NT2/D1 (cell line): ENCODE measurements around the gene SCAMP1.

Experiments
- DNase-seq: peaks from one replicate; pipeline ENCODE4 v3.0.0-alpha.2; 2011; ENCODE audit warnings: low read depth, low spot score
- H3K27me3 ChIP-seq: 2 replicates; pipeline ENCODE4 v1.6.0; 2011; ENCODE audit warnings: mild to moderate bottlenecking; ENCODE audit not compliant: insufficient read length, insufficient read depth
- H3K36me3 ChIP-seq: 2 replicates; pipeline ENCODE4 v1.6.1; 2011; ENCODE audit warnings: mild to moderate bottlenecking, low read length, mixed read lengths; ENCODE audit not compliant: insufficient read depth, insufficient read length
- H3K4me1 ChIP-seq: 2 replicates; pipeline ENCODE4 v1.5.1; 2011; ENCODE audit not compliant: insufficient read depth, insufficient read length
- H3K4me3 ChIP-seq: 2 replicates; pipeline ENCODE4 v1.5.1; 2011; ENCODE audit warnings: low read depth; ENCODE audit not compliant: insufficient read length
- H3K9ac ChIP-seq: 2 replicates; pipeline ENCODE4 v1.6.0; 2011; ENCODE audit warnings: low read depth; ENCODE audit not compliant: insufficient read length
- H3K9me3 ChIP-seq: 2 replicates; pipeline ENCODE4 v1.5.1; 2011; ENCODE audit warnings: mild to moderate bottlenecking, low read length; ENCODE audit not compliant: insufficient read depth
- SUZ12 ChIP-seq: IDR thresholded peaks from 2 replicates; pipeline ENCODE4 v1.6.1; 2011; ENCODE audit not compliant: insufficient read length, insufficient read depth; ENCODE audit errors: extremely low read depth
- YY1 ChIP-seq: IDR thresholded peaks from 2 replicates; pipeline ENCODE4 v1.6.1; 2011; ENCODE audit not compliant: insufficient read length, insufficient read depth
- ZNF274 ChIP-seq: IDR thresholded peaks from 2 replicates; pipeline ENCODE4 v1.6.1; 2011; ENCODE audit warnings: mild to moderate bottlenecking, low read depth, low read length

SCAMP1 gene

GRCh38 chr5:78467752-78468357 lies 107.4 kb downstream of the SCAMP1 start:
- H3K9ac ChIP-seq: no peak overlapping the region
- DNase-seq: no peak
- no peak for TF ChIP-seq SUZ12
- no peak for TF ChIP-seq ZNF274
- no peak for TF ChIP-seq YY1
- H3K9me3 ChIP-seq: no peaks in the 10 kb centered on the region
- no peaks in the 10 kb centered on the region for H3K4me1 ChIP-seq
- H3K36me3 ChIP-seq: no peaks in the 10 kb centered on the region
- no peaks in the 10 kb centered on the region for H3K27me3 ChIP-seq
- no peak overlapping the region for H3K4me3 ChIP-seq

- no peak for DNase-seq
- Histone ChIP-seq H3K27me3 (no peaks in the 10 kb centered on the region), H3K4me3 (no peak overlapping the region), H3K9ac (no peak overlapping the region), H3K4me1 (no peaks in the 10 kb centered on the region), H3K36me3 (no peaks in the 10 kb centered on the region), H3K9me3 (no peaks in the 10 kb centered on the region)
- TF ChIP-seq ZNF274 (no peak), SUZ12 (no peak), YY1 (no peak)
These were observed 111.5 kb downstream of the SCAMP1 start for GRCh38 chr5:78471896-78472295.

GRCh38 chr5:78472469-78473106 lies 112.2 kb downstream of the SCAMP1 start:
- H3K4me1 ChIP-seq: no peaks in the 10 kb centered on the region
- no peak overlapping the region for H3K9ac ChIP-seq
- no peaks in the 10 kb centered on the region for H3K9me3 ChIP-seq
- no peak overlapping the region for H3K4me3 ChIP-seq
- TF ChIP-seq YY1 (no peak), SUZ12 (no peak), ZNF274 (no peak)
- DNase-seq: no peak
- no peaks in the 10 kb centered on the region for H3K36me3 ChIP-seq
- no peaks in the 10 kb centered on the region for H3K27me3 ChIP-seq

- Histone ChIP-seq H3K9me3 (no peaks in the 10 kb centered on the region), H3K27me3 (no peaks in the 10 kb centered on the region), H3K36me3 (no peaks in the 10 kb centered on the region), H3K4me1 (no peaks in the 10 kb centered on the region), H3K4me3 (no peak overlapping the region), H3K9ac (no peak overlapping the region)
- no peak for TF ChIP-seq ZNF274
- TF ChIP-seq YY1: no peak
- TF ChIP-seq SUZ12: no peak
- DNase-seq: no peak
These were observed 113.3 kb downstream of the SCAMP1 start for GRCh38 chr5:78473751-78474150.

GRCh38 chr5:78475370-78475769 lies 115.0 kb downstream of the SCAMP1 start:
- Histone ChIP-seq H3K9ac (no peak overlapping the region), H3K36me3 (no peaks in the 10 kb centered on the region), H3K9me3 (no peaks in the 10 kb centered on the region), H3K4me1 (no peaks in the 10 kb centered on the region), H3K27me3 (no peaks in the 10 kb centered on the region), H3K4me3 (no peak overlapping the region)
- no peak for DNase-seq
- no peak for TF ChIP-seq SUZ12

GRCh38 chr5:78476795-78477194 lies 116.4 kb downstream of the SCAMP1 start:
- TF ChIP-seq SUZ12 (no peak), YY1 (no peak), ZNF274 (no peak)

GRCh38 chr5:78482948-78483347 lies 122.5 kb downstream of the SCAMP1 start:
- H3K4me1 ChIP-seq: no peaks in the 10 kb centered on the region
- peaks cover 16% of the 10 kb centered on the region for H3K36me3 ChIP-seq
- no peak overlapping the region for H3K9ac ChIP-seq
- DNase-seq: no peak
- H3K9me3 ChIP-seq: no peaks in the 10 kb centered on the region
- no peaks in the 10 kb centered on the region for H3K27me3 ChIP-seq
- TF ChIP-seq YY1 (no peak), ZNF274 (no peak), SUZ12 (no peak)
- H3K4me3 ChIP-seq: no peak overlapping the region

More at GRCh38 chr5:78476795-78477194, 116.4 kb downstream of the SCAMP1 start:
- no peak for DNase-seq
- H3K9ac ChIP-seq: no peak overlapping the region
- H3K4me3 ChIP-seq: no peak overlapping the region
- H3K36me3 ChIP-seq: no peaks in the 10 kb centered on the region
- H3K9me3 ChIP-seq: no peaks in the 10 kb centered on the region
- no peaks in the 10 kb centered on the region for H3K4me1 ChIP-seq
- H3K27me3 ChIP-seq: no peaks in the 10 kb centered on the region
